Lower leg skin (tissue), 3 donors: ENCODE data around the gene HDAC4.

Experiments
- CTCF ChIP-seq, 3 donors: fragments of 450-650 bp; IDR thresholded peaks; one replicate each; pipeline ENCODE4 v1.5.1; 2016; ENCODE audit warnings: antibody characterized with exemption in 3 of 3, mild to moderate bottlenecking in 3 of 3, moderate library complexity in 2 of 3
- POLR2A ChIP-seq, 2 donors: fragments of 450-650 bp; IDR thresholded peaks; one replicate each; pipeline ENCODE4 v1.6.1; 2016 to 2017; ENCODE audit warnings: antibody characterized with exemption in 2 of 2, mild to moderate bottlenecking in 1 of 2, moderate library complexity in 1 of 2

DNA sequence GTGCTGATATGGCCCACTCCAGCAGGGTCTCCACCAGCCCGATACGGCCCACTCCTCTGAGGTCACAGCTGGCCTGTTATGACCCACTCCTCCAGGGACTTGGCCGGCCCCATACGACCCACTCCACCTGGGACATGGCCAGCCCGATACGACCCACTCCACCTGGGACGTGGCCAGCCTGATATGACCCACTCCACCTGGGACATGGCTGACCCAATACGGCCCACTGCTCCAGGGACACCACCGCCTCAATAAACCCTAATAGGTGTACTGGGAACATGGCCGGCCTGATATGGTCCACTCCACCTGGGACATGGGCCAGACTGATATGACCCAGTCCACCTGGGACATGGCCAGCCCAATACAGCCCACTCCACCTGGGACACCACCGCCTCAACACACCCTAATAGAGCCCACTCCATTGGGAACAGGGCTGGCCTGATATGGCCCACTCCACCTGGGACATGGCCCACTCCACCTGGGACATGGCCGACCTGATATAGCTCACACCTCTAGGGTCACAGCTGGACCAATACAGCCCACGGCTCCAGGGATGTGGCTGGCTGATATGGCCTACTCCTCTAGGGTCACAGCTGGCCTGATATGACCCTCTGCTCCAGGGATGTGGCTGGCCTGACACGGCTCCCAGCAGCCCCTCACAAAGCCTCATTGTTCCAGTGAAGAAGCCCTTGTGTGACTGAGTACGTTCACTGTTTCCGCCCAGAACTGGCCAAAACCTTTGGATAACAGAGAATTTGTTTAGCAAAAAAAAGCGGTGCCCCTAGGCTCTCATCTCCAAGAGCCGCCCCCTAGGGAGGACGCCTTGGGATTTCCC, 245.6 kb downstream of the HDAC4 start:
- TF ChIP-seq CTCF (IDR thresholded peaks at IDR 0.05) (no peak), POLR2A (IDR thresholded peaks at IDR 0.05) (no peak)
